Hematopoietic multipotent progenitor cell treated with erythropoietin and hydrocortisone succinate and interleukin-3 and kit ligand, for 8 days (in vitro differentiated cells): ENCODE data around the gene SELPLG.
"Not testable (repeated sequence)": the region's sequence is repeated elsewhere in the genome, so short reads cannot be mapped to it uniquely, and the experiment has no call there.

ENCODE experiments used
- DNase-seq: peaks from one replicate; pipeline ENCODE4 v3.0.0-alpha.2; 2015

Gene SELPLG

GRCh38 chr12:108637222-108637971, 3.7 kb upstream of the SELPLG start:
- DNase-seq, result no peak

GRCh38 chr12:108635997-108636808, 2.5 kb upstream of the SELPLG start:
- DNase-seq, result no peak

- DNase-seq, result peak; percentile 56
These were observed 1.7 kb upstream of the SELPLG start for GRCh38 chr12:108635201-108635996.

- DNase-seq, result peak; percentile 93
These were observed 652 bp upstream of the SELPLG start for GRCh38 chr12:108634341-108634751.

GRCh38 chr12:108633081-108633533, 587 bp downstream of the SELPLG start:
- no peak for DNase-seq

GRCh38 chr12:108631261-108631660, 2.4 kb downstream of the SELPLG start:
- DNase-seq, result not testable (repeated sequence)

- no peak for DNase-seq
These were observed 3.0 kb downstream of the SELPLG start for GRCh38 chr12:108630481-108631207.

- DNase-seq, result peak; percentile 94
These were observed 3.7 kb downstream of the SELPLG start for GRCh38 chr12:108629824-108630476.

- no peak for DNase-seq
These were observed 4.5 kb downstream of the SELPLG start for GRCh38 chr12:108629151-108629550.

GRCh38 chr12:108627134-108627920, 6.4 kb downstream of the SELPLG start:
- DNase-seq, result no peak

- DNase-seq, result no peak
These were observed 8.5 kb downstream of the SELPLG start for GRCh38 chr12:108625228-108625627.

GRCh38 chr12:108623577-108623976, 10.1 kb downstream of the SELPLG start:
- no peak for DNase-seq

- DNase-seq, result no peak
These were observed 10.7 kb downstream of the SELPLG start for GRCh38 chr12:108622921-108623514.

GRCh38 chr12:108622421-108622820, 11.3 kb downstream of the SELPLG start:
- DNase-seq, result no peak

- DNase-seq, result no peak
These were observed 12.5 kb downstream of the SELPLG start for GRCh38 chr12:108621161-108621560.

GRCh38 chr12:108620236-108620879, 13.3 kb downstream of the SELPLG start:
- no peak for DNase-seq

- DNase-seq, result no peak
These were observed 14.1 kb downstream of the SELPLG start for GRCh38 chr12:108619369-108620160.

GRCh38 chr12:108618953-108619274, 14.8 kb downstream of the SELPLG start:
- not testable (repeated sequence) for DNase-seq
